ENCODE data around the gene DYNC1LI1.

DNA sequence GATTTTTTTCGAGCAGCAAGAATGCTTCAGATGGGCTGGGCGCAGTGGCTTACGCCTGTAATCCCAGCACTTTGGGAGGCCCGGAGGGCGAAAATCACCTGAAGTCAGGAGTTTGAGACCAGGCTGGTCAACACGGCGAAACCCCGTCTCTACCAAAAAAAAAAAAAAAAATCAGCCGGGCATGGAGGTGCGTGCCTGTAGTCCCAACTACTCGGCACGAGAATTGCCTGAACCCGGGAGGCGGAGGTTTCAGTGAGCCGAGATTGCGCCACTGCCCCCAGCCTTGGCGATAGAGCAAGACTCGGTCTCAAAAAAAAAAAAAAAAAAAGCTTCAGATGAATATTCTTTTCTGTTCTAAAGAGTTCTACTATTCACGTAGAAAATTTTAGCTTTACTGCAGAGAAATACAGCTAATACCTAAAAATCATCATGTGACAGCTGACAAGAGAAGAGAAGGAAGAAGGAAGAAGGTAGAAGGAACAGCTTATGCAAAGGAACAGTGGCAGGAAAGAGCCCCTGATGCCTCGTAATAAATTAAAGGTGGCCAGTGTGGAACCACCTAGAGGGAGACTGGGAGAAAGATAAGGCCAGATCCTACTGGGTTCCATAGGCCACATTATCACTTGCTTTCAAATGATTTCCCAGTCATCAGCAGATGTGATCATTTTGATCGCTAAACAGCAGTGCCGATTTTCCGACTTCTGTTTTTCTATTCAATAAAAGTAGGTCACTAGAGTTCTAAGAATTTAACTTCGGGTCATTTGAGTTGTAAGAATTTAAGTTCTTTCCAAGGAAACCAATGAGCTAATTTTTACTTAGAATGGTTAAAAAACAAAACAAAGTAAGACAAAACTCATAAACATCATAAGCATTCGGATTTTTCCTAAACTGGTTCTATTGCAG is 69.5 kb downstream of the DYNC1LI1 start:
- TF ChIP-seq POLR2A (IDR thresholded peaks at IDR 0.05; ENCODE audit: low read length) (no peak), GATA1 (IDR thresholded peaks at IDR 0.05; ENCODE audit: low read depth, low read length) (no peak)
